Measurements from ENCODE around the gene SET. TPM values are rescaled to one million over a fixed set of nuclear protein-coding genes. Genes with fewer than 3 reads are reported as not detected.
A peak's percentile ranks its signal among the peaks of the same experiment; 100 is the strongest.

SET gene
- total RNA-seq, 1 experiment from 2014 or later, result 422 TPM

DNA sequence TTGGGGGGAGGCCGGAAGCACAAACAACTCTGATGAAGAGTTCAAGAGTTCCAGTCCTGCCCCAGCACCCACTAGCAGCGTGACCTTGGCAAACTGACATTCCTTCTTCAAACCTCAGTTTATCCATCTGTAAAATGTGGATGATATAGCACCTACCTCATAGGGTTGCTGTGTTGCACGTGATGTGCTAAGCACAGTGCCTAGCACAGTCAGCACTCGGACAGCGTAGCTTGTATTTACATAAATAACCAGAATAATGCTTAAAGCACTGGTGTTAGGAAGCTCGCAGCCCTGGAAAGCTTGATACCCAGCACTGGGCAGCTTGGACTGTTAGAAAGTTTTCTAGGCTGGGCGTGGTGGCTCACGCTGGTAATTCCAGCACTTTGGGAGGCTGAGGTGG, 18.4 kb downstream of the SET start:
- Histone ChIP-seq H3K27me3 (ENCODE audit: control insufficient read depth, insufficient read depth, low read length) (no peaks in the 10 kb centered on the region), H3K4me3 (ENCODE audit: low read depth in 2 of 2, low read length in 2 of 2) (no peak overlapping the region), H3K36me3 (ENCODE audit: control insufficient read depth, insufficient read depth, low read length) (no peaks in the 10 kb centered on the region; the same call in 1 of the 2 replicates), H3K27ac (ENCODE audit: low read length) (no peak overlapping the region), H3K4me1 (ENCODE audit: control insufficient read depth, insufficient read depth, low read length) (peaks cover 3% of the 10 kb centered on the region; the same call in 1 of the 2 replicates), H3K9me3 (ENCODE audit: control insufficient read depth, insufficient read depth, low read depth, low read length) (no peaks in the 10 kb centered on the region)
- ATAC-seq (no peak), DNase-seq (ENCODE audit: low read depth, low spot score) (no peak)
- CTCF ChIA-PET, result no interaction called here
- intact Hi-C loops (cut with micrococcal nuclease; ENCODE audit: unreplicated experiment) (no loop called here), in situ Hi-C loops (cut with HindIII; ENCODE audit: low pct_unique_long_range_greater_than_20kb, low sequenced_read_pairs) (no loop called here)
- POLR2A ChIA-PET, result interaction anchor here (0.6 kb wide), 1 partner anchor 15 kb away, joined by 3 read pairs; no protein-coding TSS in a partner anchor
- TF ChIP-seq REST (IDR thresholded peaks at IDR 0.05; ENCODE audit: insufficient read depth in 1 of 2, low read depth in 2 of 2, low read length in 1 of 2) (no peak), SIN3A (IDR thresholded peaks at IDR 0.05; ENCODE audit: borderline replicate concordance, insufficient read depth, low read depth, low read length) (no peak), POLR2AphosphoS5 (IDR thresholded peaks at IDR 0.05; ENCODE audit: low read depth, low read length) (no peak), TCF7L2 (IDR thresholded peaks at IDR 0.05; ENCODE audit: low read depth, low read length) (no peak)
- TF ChIP-seq, protein P1, sequence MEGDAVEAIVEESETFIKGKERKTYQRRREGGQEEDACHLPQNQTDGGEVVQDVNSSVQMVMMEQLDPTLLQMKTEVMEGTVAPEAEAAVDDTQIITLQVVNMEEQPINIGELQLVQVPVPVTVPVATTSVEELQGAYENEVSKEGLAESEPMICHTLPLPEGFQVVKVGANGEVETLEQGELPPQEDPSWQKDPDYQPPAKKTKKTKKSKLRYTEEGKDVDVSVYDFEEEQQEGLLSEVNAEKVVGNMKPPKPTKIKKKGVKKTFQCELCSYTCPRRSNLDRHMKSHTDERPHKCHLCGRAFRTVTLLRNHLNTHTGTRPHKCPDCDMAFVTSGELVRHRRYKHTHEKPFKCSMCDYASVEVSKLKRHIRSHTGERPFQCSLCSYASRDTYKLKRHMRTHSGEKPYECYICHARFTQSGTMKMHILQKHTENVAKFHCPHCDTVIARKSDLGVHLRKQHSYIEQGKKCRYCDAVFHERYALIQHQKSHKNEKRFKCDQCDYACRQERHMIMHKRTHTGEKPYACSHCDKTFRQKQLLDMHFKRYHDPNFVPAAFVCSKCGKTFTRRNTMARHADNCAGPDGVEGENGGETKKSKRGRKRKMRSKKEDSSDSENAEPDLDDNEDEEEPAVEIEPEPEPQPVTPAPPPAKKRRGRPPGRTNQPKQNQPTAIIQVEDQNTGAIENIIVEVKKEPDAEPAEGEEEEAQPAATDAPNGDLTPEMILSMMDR (IDR thresholded peaks at IDR 0.05), result no peak
- no TSS peak for BruUV-seq (replicated peaks)

- TF ChIP-seq POLR2AphosphoS5 (IDR thresholded peaks at IDR 0.05; ENCODE audit: low read depth, low read length) (no peak), TCF7L2 (IDR thresholded peaks at IDR 0.05; ENCODE audit: low read depth, low read length) (no peak), REST (IDR thresholded peaks at IDR 0.05; ENCODE audit: insufficient read depth in 1 of 2, low read depth in 2 of 2, low read length in 1 of 2) (no peak), SIN3A (IDR thresholded peaks at IDR 0.05; ENCODE audit: borderline replicate concordance, insufficient read depth, low read depth, low read length) (no peak)
- TF ChIP-seq, protein P1 (IDR thresholded peaks at IDR 0.05), result no peak
- in situ Hi-C loops (cut with HindIII; ENCODE audit: low pct_unique_long_range_greater_than_20kb, low sequenced_read_pairs), result no loop called here
- no peak for DNase-seq (ENCODE audit: low read depth, low spot score)
- POLR2A ChIA-PET, result no interaction called here
- H3K9me3 ChIP-seq (ENCODE audit: control insufficient read depth, insufficient read depth, low read depth, low read length), result no peaks in the 10 kb centered on the region
- no peaks in the 10 kb centered on the region; the same call in 1 of the 2 replicates for H3K36me3 ChIP-seq (ENCODE audit: control insufficient read depth, insufficient read depth, low read length)
- CTCF ChIA-PET, result no interaction called here
- H3K27me3 ChIP-seq (ENCODE audit: control insufficient read depth, insufficient read depth, low read length), result no peaks in the 10 kb centered on the region
- no TSS peak for BruUV-seq (replicated peaks)
- peak; percentile 72 for ATAC-seq
- no peak overlapping the region for H3K27ac ChIP-seq (ENCODE audit: low read length)
- no peaks in the 10 kb centered on the region for H3K4me1 ChIP-seq (ENCODE audit: control insufficient read depth, insufficient read depth, low read length)
- no peak overlapping the region for H3K4me3 ChIP-seq (ENCODE audit: low read depth in 2 of 2, low read length in 2 of 2)
- intact Hi-C loops (cut with micrococcal nuclease; ENCODE audit: unreplicated experiment), result no loop called here
These were observed 23.7 kb downstream of the SET start for GRCh38 chr9:128712451-128713410.
